ENCODE results near the gene SLC27A1. TPM values are rescaled to one million over a fixed set of nuclear protein-coding genes. Genes with fewer than 3 reads are reported as not detected.

The SLC27A1 gene
- total and polyA plus RNA-seq, 10 of the 15 experiments (the other 5 are each of a cell fraction or from before 2014, with no cell fraction given) = 0.11 to 2.3 (median 1.2) TPM

GRCh38 chr19:17510220-17510993 is 40.1 kb downstream of the SLC27A1 start:
- no peaks in the 10 kb centered on the region; a peak in 1 of 4 replicates for H3K36me3 ChIP-seq (ENCODE audit: control insufficient read depth in 2 of 2, insufficient read depth in 2 of 2, low read length in 1 of 2)
- ATAC-seq (no peak), FAIRE-seq (no peak), DNase-seq (ENCODE audit: low read depth, low spot score) (no peak)
- POLR2A ChIA-PET = interaction anchor here (0.7 to 2.7 kb wide), 5 partner anchors 12 to 103 kb away, joined by 3 to 33 read pairs (median 5); a partner anchor contains a TSS
- intact Hi-C loops (cut with micrococcal nuclease; ENCODE audit: unreplicated experiment) = loop anchor here (5.0 kb wide), 1 partner anchor 47 kb away; the partner anchor contains the start of gene COLGALT1
- RAD21 ChIA-PET (ENCODE audit: unreplicated experiment) = interaction anchor here (0.7 to 2.6 kb wide), 5 partner anchors 13 to 231 kb away, joined by 3 to 14 read pairs (median 6); no protein-coding TSS in a partner anchor
- H3K27ac ChIP-seq (ENCODE audit: control insufficient read depth, insufficient read depth) = peak overlapping the region; percentile 97
- H3K4me2 ChIP-seq (ENCODE audit: control insufficient read depth, insufficient read depth) = peak overlapping the region; percentile 58
- H3K27me3 ChIP-seq (replicated peaks in 1 of 2; ENCODE audit: control insufficient read depth in 2 of 2, insufficient read depth in 2 of 2, low read length in 1 of 2) = no peaks in the 10 kb centered on the region
- H3K79me2 ChIP-seq (ENCODE audit: control insufficient read depth, insufficient read depth, low read length) = peaks cover 39% of the 10 kb centered on the region
- H3K9ac ChIP-seq (ENCODE audit: control insufficient read depth, insufficient read depth, low read length) = peak overlapping the region; percentile 97
- H3K4me3 ChIP-seq = peak overlapping the region; percentile 88
- no peaks in the 10 kb centered on the region for H4K20me1 ChIP-seq (ENCODE audit: control insufficient read depth, insufficient read depth)
- BruUV-seq (replicated peaks) = no TSS peak
- in situ Hi-C loops (cut with MboI) = no loop called here
- CTCF ChIA-PET = interaction anchor here (0.6 to 4.0 kb wide), 9 partner anchors 13 to 339 kb away, joined by 3 to 27 read pairs (median 9); no protein-coding TSS in a partner anchor
- TF ChIP-seq BCLAF1 (IDR thresholded peaks at IDR 0.05) (no peak), ZNF217 (IDR thresholded peaks at IDR 0.05) (no peak), BACH1 (IDR thresholded peaks at IDR 0.05; ENCODE audit: borderline replicate concordance) (no peak)
- 25% methylated on average over 12 of the region's 13 CpGs for WGBS (ENCODE audit: insufficient coverage, insufficient replicate concordance, low lambda C conversion rate, missing lambda C conversion rate)
- peaks cover 8% of the 10 kb centered on the region for H3K4me1 ChIP-seq (ENCODE audit: control insufficient read depth, insufficient read depth, low read length)
- H3K9me3 ChIP-seq (replicated peaks; ENCODE audit: control insufficient read depth, insufficient read depth, low read length) = no peaks in the 10 kb centered on the region; the same call in 2 of the 3 replicates
- SMC1A ChIA-PET (ENCODE audit: uncharacterized antibody, unreplicated experiment) = interaction anchor here (0.6 to 2.6 kb wide), 8 partner anchors 13 to 245 kb away, joined by 3 to 15 read pairs (median 4); a partner anchor contains a TSS
- H2AFZ ChIP-seq (ENCODE audit: control insufficient read depth, low read depth, low read length) = no peak overlapping the region
